ENCODE results near the gene GSK3B.
"Not testable (repeated sequence)": the region's sequence is repeated elsewhere in the genome, so short reads cannot be mapped to it uniquely, and the experiment has no call there.

The GSK3B gene

DNA sequence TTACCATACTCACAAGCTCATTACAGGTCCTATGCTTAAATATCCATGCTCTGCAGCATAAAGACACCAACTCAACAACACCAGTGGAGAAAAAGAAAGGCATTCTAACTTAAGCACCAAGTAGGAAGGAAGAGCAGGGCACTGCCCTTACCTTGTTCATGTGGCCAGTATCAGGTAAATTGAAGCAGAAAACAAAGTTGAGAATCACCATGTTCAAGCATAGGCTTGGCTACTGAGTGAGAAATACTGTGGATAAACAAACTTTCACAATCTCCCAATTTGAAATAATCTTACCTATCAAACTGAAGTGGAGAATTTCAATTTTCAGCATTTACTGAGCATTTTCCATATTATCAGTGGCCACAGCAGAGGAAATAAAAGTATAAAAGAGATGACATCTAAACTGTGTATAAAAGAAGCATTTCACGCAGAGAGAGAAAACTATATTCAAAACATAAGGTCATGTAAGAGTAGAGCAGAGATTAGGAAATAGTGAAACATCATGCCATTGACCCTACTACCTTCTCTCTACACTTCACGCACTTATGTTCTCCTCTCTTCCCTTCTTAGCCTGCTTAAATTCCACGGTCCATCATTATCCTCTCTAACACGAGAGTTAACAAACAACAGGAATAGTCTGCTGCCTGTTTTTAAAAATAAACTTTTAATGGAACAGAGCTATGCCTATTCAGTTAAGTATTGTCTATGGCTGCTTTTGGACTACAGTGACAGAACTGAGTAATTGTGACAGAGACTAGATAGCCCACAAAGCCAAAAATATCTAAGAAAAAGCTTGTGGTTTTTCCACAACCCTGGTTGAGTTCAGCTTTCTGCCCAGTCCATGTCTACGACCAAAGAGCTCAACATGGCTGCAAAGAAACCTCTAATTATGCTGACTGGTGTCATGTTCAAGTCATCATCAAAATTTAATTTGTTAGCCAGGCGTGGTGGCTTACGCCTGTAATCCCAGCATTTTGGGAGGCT, 169.8 kb downstream of the GSK3B start:
- no peak for DNase-seq

- DNase-seq = no peak
Measured at GRCh38 chr3:119918992-119919933, 175.0 kb downstream of the GSK3B start.

DNA sequence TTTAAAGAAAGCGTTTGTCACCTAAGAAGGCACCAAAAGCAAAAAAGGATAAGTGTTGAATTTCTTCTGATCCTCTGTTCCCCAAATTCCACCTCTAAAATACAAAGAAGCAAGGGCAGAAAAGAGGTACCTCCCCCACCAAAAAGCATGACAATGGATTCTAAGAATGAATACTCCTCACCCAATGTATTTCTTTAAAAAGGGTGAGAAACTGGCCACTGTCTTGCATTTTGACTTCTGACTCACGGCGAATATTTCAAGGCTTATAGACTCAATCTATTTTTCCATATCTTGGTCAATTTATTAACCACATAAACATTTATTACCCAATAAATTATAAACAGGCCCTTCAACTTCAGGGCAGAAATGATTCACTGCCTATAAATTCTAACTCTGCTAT, 181.2 kb downstream of the GSK3B start:
- no peak for DNase-seq

DNA sequence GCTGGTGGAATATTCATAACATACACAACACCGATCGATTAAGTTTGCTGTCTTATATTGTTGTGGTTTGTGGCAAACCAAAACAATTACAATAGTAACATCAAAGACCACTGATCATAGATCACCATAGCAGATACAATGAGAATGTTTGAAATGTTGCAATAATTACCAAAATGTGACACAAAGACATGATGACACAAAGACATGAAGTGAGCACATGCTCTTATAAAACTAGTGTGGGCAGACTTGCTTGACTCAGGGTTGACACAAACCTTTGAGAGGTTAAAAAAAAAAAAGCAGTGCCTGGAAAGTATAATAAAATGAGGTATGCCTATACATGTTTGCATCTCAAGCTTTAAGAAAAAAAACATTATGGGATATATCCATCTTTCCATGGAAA, 182.0 kb downstream of the GSK3B start:
- no peak for DNase-seq

GRCh38 chr3:119911748-119912147, 182.5 kb downstream of the GSK3B start:
- DNase-seq = no peak

GRCh38 chr3:119902061-119902460, 192.2 kb downstream of the GSK3B start:
- DNase-seq = no peak

GRCh38 chr3:119901148-119901547, 193.1 kb downstream of the GSK3B start:
- DNase-seq = no peak

DNA sequence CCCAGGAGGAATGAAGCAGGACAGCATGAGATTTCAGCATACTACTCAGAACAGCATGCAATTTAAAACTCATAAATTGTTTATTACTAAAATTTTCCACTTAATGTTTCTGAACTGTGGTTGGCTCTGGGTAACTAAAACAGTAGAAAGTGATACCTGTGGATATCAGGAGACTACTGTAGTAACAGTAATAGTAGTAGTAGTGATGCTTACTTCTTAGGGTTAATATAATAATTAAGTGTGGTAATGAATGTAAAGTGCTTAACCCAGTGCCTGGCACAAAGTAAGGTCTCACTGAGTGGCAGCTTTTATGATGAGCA, 195.1 kb downstream of the GSK3B start:
- no peak for DNase-seq

DNA sequence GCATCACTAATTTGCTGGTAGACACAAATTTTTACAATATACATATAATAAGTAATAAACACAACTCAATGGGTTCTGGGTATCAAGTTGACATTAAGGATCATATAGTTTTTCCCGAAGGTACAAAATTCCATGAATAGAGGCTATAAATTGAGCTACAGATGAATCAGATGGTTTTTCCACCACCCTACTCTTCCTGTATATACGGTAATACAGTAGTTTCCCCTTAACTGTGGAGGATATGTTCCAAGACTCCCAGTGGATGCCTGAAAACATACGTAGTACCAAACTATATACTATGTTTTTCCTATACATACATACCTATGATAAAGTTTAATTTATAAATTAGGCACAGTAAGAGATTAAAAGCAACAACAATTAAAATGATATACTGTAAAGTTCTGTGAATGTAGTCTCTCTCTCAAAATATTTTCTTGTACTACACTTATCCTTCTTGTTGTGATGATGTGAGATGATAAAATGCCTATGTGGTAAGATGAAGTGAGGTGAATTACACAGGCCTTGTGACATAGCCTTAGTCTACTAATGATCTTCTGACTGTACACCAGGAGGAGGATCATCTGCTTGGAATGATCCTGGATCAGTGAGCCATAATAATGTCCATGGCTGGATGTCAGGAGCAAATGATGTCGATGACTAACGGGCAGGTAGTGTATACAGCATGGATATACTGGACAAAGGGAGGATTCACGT, 195.6 kb downstream of the GSK3B start:
- no peak for DNase-seq

DNA sequence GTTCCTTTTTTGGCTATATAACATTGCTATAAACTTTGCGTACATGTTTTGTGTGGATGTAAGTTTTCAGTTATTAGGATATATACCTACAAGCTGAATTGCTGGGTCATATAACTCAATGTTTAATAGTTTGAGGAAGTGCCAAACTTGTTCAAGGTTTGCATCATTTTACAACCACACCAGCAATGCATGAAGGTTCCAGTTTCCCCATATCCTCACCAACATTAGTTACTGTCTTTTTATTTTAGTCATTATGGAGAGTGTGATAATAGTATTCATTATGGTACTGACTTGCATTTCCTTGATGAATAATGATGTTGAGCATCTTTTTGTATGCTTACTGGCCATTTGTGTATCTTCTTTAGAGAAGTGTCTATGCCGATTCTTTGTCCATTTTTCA, 200.1 kb downstream of the GSK3B start:
- no peak for DNase-seq

DNA sequence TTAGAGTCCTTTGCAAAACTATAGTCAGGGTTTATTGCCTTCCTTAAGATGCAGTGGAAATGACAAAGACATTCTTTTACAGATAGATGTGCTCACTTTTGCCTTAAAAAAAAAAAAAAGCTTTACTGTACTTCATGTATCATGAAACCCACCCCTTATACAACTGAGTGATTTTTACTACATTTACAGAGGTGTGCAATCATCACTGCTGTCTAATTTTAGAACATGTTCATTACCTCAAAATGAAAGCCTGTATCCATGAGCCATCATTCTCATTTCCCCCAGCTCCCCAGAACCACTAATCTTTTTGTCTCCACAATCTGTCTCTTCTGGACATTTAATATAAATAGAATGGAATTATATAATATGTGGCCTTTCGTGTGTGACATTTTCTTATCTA, 200.5 kb downstream of the GSK3B start:
- DNase-seq = no peak

- DNase-seq = no peak
Measured at GRCh38 chr3:119891944-119892721, 202.1 kb downstream of the GSK3B start.

DNA sequence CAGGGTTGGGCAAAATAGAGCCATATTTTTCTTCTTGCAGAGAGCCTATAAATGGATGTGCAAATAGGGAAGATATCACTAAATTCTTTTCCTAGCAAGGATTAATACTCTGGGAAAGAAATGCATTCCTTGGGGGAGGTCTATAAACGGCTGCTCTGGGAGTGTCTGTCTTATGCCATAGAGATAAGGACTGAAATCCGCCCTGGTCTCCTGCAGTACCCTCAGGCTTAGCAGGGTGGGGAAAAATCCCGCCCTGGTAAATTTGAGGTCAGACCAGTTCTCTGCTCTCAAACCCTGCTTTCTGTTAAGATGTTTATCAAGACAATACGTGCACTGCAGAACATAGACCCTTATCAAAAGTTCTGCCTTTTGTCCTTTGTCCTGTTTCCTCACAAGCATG, 205.6 kb downstream of the GSK3B start:
- not testable (repeated sequence) for DNase-seq

- DNase-seq = no peak
Measured at GRCh38 chr3:119885746-119886530, 208.3 kb downstream of the GSK3B start.

DNA sequence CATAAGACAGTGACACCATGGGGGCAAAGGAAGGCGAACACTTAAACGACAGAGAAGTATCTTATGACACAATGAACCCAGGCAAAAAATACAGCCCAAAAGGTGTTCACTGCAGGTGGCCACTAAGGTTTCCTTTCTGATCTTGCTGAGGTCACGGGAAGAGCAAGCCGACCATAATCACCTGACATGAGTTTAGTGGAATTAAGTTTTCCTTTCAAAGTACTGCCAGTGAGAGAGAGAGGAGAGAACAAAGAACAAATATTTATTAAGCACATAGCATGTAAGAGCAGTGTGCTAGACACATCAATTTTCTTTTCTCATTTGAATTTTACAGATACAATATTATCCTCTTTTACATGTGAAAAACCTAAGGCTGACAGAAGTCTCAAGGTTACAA, 210.1 kb downstream of the GSK3B start:
- DNase-seq = no peak

- no peak for DNase-seq
Measured at GRCh38 chr3:119883461-119884160, 210.6 kb downstream of the GSK3B start.

- no peak for DNase-seq
Measured at GRCh38 chr3:119880966-119881365, 213.3 kb downstream of the GSK3B start.

- DNase-seq = no peak
Measured at GRCh38 chr3:119873646-119874045, 220.6 kb downstream of the GSK3B start.

DNA sequence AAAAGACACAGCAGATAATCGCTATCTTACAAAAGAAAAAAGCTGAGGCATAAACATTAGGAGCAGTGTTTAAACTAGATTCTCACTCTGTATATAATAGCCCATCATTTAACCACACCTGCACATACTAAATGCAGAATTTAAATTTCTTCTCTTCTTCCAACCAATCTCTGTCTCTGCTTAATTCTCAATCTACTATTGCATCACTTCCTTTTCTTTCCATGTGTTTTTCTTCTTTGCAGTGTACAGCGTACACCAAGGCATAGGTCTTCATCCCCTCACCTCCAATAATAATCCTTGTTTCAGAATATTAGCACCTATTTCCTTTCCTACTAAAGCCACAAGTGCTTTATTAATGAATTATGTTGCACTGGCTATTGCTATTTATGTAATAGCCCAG, 221.5 kb downstream of the GSK3B start:
- DNase-seq = no peak

- no peak for DNase-seq
Measured at GRCh38 chr3:119871571-119871970, 222.7 kb downstream of the GSK3B start.

DNA sequence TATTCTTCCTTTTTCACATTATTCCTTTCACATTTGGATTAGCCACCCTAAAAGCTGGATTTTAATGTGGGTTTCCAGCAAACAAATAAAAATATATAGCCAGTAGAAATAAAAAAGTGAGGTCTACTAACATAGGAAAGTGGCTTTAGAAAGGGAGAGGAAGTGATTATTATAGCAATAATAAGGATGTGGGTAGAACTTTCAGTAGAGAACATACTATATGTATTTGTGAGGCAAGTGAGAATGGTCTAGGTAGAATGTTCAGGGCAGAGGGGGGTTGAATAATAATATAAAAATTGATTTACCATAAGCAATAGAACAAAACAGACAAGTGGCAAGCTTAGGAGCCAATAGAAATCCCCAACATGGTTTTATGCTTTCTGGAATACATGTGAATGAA, 223.7 kb downstream of the GSK3B start:
- no peak for DNase-seq
